ENCODE results near the gene RCAN1. TPM values are rescaled to one million over a fixed set of nuclear protein-coding genes. Genes with fewer than 3 reads are reported as not detected.

The RCAN1 gene
- total RNA-seq, 1 donor from 2014 or later, result 9.1 TPM

DNA sequence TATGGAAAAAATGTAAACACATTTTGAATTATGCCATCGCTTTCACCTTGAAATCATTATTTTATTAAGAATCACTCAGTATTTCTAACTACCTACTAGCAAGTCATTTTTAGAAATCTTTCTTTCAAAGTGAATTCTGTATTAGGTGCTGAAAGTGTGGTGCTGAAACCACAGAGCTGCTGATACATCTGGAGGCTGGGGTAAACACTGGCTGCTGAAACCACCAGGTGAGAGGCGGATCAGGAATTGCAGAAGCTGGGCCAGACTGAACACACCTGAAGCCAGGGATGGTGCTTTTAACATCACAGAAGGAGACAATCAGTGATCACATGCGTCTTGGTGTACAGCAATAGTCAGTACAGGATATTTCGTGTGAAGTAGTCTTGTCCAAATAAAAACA lies 60.7 kb downstream of the RCAN1 start:
- TF ChIP-seq, protein P1, sequence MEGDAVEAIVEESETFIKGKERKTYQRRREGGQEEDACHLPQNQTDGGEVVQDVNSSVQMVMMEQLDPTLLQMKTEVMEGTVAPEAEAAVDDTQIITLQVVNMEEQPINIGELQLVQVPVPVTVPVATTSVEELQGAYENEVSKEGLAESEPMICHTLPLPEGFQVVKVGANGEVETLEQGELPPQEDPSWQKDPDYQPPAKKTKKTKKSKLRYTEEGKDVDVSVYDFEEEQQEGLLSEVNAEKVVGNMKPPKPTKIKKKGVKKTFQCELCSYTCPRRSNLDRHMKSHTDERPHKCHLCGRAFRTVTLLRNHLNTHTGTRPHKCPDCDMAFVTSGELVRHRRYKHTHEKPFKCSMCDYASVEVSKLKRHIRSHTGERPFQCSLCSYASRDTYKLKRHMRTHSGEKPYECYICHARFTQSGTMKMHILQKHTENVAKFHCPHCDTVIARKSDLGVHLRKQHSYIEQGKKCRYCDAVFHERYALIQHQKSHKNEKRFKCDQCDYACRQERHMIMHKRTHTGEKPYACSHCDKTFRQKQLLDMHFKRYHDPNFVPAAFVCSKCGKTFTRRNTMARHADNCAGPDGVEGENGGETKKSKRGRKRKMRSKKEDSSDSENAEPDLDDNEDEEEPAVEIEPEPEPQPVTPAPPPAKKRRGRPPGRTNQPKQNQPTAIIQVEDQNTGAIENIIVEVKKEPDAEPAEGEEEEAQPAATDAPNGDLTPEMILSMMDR (IDR thresholded peaks at IDR 0.05; ENCODE audit: unreplicated experiment), result no peak
- Mint-ChIP-seq H3K27ac (ENCODE audit: unreplicated experiment) (no peak overlapping the region), H3K36me3 (ENCODE audit: low read depth, unreplicated experiment) (no peaks in the 10 kb centered on the region), H3K27me3 (ENCODE audit: unreplicated experiment) (peaks cover 1% of the 10 kb centered on the region), H3K4me1 (ENCODE audit: unreplicated experiment) (no peaks in the 10 kb centered on the region), H3K9me3 (ENCODE audit: unreplicated experiment) (peaks cover 4% of the 10 kb centered on the region), H3K4me3 (ENCODE audit: unreplicated experiment) (peak overlapping the region; percentile 38)
- no peak for DNase-seq (ENCODE audit: low spot score)

DNA sequence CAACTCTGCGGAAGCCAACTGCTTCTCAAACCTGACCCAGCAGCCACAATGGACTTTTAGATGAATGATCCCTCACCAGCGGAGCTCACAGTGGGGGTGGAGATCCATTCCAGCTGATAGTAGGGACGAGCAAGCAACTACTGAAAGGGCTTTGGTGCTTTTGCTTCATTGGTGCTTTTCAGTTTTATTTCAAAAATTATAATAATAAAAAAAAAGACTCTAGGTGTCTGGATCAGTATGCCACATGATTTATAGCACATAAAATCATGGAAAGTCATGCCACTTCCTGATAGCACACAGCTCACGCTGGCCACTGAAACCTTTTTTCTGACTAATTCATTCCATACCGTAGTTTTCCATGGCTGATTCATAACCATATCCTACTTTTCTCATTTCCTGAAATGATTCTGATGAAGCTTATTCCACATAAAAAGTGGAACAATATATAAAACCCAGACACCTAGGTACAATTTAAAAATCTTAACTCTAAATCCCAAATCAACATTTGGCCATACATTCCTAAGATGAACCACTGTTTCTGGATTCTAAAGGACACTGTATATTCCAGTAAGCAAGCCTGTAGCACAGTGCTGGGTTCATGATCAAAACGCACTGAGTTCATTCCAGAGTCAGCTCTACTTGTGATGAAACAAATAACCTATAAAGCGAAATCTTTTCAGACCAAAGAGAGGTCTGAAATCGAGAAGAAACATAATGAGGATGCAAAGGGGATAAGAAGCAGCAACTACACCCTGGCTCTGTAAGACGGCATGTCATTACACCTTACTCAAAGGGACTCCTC lies 61.6 kb downstream of the RCAN1 start:
- Mint-ChIP-seq H3K4me1 (ENCODE audit: unreplicated experiment) (no peaks in the 10 kb centered on the region), H3K9me3 (ENCODE audit: unreplicated experiment) (peaks cover 4% of the 10 kb centered on the region), H3K4me3 (ENCODE audit: unreplicated experiment) (no peak overlapping the region), H3K27ac (ENCODE audit: unreplicated experiment) (no peak overlapping the region), H3K27me3 (ENCODE audit: unreplicated experiment) (peaks cover 1% of the 10 kb centered on the region), H3K36me3 (ENCODE audit: low read depth, unreplicated experiment) (no peaks in the 10 kb centered on the region)
- TF ChIP-seq, protein P1 (IDR thresholded peaks at IDR 0.05; ENCODE audit: unreplicated experiment), result no peak
- DNase-seq (ENCODE audit: low spot score), result no peak

DNA sequence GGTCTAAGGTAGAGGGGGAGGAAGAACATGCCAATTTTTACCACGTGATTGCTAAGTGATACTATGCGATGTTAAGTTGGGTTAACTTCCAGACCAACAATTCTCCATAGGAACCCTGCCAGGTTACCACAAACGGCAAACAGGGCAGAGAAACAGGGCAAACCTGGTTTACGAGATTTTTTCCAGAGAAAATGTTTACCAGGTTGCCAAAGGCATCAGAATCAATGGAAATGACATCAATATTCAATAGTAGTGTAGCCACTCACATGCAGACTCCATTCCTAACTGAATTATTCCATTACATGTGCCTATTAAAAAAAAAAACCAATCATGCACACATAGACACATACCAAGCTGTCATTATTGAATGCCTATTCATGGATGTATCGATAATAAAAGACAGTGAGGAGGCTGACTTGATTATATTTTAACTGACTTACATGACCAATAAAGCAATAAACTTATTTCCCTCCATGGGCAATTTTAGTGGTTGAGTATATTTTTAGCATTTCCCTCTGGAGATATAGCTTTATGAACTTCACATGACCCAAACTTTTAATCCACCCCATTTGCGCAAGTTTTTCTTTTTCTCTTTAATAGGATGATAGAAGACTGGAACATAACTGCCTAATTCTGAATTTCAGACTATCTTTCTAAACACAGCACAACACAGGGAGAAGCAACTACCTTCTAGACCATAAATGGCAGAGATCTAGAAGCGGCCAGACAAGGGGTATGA lies 62.4 kb downstream of the RCAN1 start:
- peaks cover 4% of the 10 kb centered on the region for H3K9me3 Mint-ChIP-seq (ENCODE audit: unreplicated experiment)
- no peak overlapping the region for H3K27ac Mint-ChIP-seq (ENCODE audit: unreplicated experiment)
- TF ChIP-seq, protein P1 (IDR thresholded peaks at IDR 0.05; ENCODE audit: unreplicated experiment), result no peak
- no peaks in the 10 kb centered on the region for H3K36me3 Mint-ChIP-seq (ENCODE audit: low read depth, unreplicated experiment)
- no peak for DNase-seq (ENCODE audit: low spot score)
- no peaks in the 10 kb centered on the region for H3K4me1 Mint-ChIP-seq (ENCODE audit: unreplicated experiment)
- peaks cover 1% of the 10 kb centered on the region for H3K27me3 Mint-ChIP-seq (ENCODE audit: unreplicated experiment)
- H3K4me3 Mint-ChIP-seq (ENCODE audit: unreplicated experiment), result no peak overlapping the region

DNA sequence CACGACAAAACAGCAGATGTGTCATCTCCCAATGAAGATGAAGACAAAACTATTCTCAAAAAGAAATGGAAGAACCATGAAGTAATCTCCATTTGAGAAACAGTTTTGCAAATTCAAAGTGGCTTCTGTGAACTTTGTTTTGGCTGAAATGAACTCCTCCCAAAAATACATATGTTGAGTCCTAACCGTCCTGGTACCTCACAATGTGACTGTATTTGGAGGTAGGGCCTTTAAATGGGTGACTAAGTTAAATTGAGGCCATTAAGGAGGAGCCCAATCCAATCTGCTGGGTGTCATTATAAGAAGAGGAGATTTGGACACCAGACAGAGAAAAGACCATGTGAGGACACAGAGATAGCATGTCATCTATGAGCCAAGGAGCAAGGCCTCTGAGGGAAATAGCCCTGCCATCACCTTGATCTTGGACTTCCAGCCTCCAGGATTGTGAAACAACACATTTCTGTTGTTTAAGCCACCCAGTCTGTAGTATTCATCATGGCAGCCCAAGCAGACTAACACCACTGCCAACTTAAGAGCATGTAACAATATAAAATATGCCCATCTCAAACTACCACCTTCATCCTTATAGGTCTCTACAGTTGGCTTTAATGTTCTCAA lies 64.6 kb downstream of the RCAN1 start:
- peaks cover 4% of the 10 kb centered on the region for H3K9me3 Mint-ChIP-seq (ENCODE audit: unreplicated experiment)
- H3K27ac Mint-ChIP-seq (ENCODE audit: unreplicated experiment), result no peak overlapping the region
- DNase-seq (ENCODE audit: low spot score), result no peak
- peaks cover 18% of the 10 kb centered on the region for H3K4me1 Mint-ChIP-seq (ENCODE audit: unreplicated experiment)
- TF ChIP-seq, protein P1 (IDR thresholded peaks at IDR 0.05; ENCODE audit: unreplicated experiment), result no peak
- no peaks in the 10 kb centered on the region for H3K36me3 Mint-ChIP-seq (ENCODE audit: low read depth, unreplicated experiment)
- H3K27me3 Mint-ChIP-seq (ENCODE audit: unreplicated experiment), result peaks cover 1% of the 10 kb centered on the region
- H3K4me3 Mint-ChIP-seq (ENCODE audit: unreplicated experiment), result no peak overlapping the region
